ENCODE results near the gene GPR108.

DNA sequence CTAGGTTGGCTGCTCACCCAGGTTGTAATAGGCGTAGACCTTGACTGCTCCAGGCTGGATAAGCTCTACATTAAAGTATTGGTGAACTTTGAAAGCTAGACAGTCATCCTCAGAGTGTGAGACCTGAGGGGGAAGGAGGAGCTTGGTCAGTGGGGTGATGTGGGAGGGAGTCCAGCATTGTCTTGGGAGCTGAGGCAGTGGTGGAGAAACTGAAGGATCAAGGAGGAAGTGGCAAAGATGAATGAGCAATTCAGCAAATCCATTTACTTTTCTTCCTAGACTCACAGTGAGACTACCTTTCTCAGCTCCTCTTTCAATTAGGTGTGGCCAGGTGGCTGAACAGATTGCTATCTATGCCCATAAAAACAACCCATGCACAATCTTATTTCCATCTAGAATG, 57.2 kb downstream of the GPR108 start:
- TF ChIP-seq, protein P1, sequence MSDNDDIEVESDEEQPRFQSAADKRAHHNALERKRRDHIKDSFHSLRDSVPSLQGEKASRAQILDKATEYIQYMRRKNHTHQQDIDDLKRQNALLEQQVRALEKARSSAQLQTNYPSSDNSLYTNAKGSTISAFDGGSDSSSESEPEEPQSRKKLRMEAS (IDR thresholded peaks at IDR 0.05): no peak
- TF ChIP-seq POLR2A (IDR thresholded peaks at IDR 0.05; ENCODE audit: control extremely low read depth in 1 of 2, low read depth in 2 of 2, low read length in 2 of 2): no peak
- TF ChIP-seq, protein P2, sequence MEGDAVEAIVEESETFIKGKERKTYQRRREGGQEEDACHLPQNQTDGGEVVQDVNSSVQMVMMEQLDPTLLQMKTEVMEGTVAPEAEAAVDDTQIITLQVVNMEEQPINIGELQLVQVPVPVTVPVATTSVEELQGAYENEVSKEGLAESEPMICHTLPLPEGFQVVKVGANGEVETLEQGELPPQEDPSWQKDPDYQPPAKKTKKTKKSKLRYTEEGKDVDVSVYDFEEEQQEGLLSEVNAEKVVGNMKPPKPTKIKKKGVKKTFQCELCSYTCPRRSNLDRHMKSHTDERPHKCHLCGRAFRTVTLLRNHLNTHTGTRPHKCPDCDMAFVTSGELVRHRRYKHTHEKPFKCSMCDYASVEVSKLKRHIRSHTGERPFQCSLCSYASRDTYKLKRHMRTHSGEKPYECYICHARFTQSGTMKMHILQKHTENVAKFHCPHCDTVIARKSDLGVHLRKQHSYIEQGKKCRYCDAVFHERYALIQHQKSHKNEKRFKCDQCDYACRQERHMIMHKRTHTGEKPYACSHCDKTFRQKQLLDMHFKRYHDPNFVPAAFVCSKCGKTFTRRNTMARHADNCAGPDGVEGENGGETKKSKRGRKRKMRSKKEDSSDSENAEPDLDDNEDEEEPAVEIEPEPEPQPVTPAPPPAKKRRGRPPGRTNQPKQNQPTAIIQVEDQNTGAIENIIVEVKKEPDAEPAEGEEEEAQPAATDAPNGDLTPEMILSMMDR (IDR thresholded peaks at IDR 0.05; ENCODE audit: control extremely low read depth in 1 of 3, insufficient read depth in 1 of 3, low read depth in 1 of 3, low read length in 3 of 3): no peak
- TF ChIP-seq POLR2AphosphoS5 (IDR thresholded peaks at IDR 0.05; ENCODE audit: low read depth, low read length): no peak
- no peak for TF ChIP-seq CHD1 (IDR thresholded peaks at IDR 0.05; ENCODE audit: low read depth, low read length)
- no peak for TF ChIP-seq EP300 (IDR thresholded peaks at IDR 0.05; ENCODE audit: borderline replicate concordance in 1 of 2, low read depth in 2 of 2, low read length in 2 of 2)
- TF ChIP-seq RAD21 (IDR thresholded peaks at IDR 0.05 in 1 of 2, conservative IDR thresholded peaks at IDR 0.05 in 1 of 2; ENCODE audit: low read depth in 2 of 2, low read length in 2 of 2): no peak
- TF ChIP-seq SIN3A (conservative IDR thresholded peaks at IDR 0.05 in 1 of 2, IDR thresholded peaks at IDR 0.05 in 1 of 2; ENCODE audit: low read depth in 1 of 2, low read length in 2 of 2): no peak
- no peak for TF ChIP-seq SRF (IDR thresholded peaks at IDR 0.05; ENCODE audit: low read depth, low read length)
- no peak for TF ChIP-seq CREB1 (IDR thresholded peaks at IDR 0.05)
- no peak for TF ChIP-seq HDAC2 (IDR thresholded peaks at IDR 0.05; ENCODE audit: borderline replicate concordance in 1 of 2, low read depth in 2 of 2, low read length in 2 of 2)
- TF ChIP-seq POU5F1 (IDR thresholded peaks at IDR 0.05; ENCODE audit: low read depth, low read length): no peak
